DOHH2 (cell line): ENCODE results near the gene SLC10A6.
A peak's percentile ranks its signal among the peaks of the same experiment; 100 is the strongest.

ENCODE experiments used
- H3F3A ChIP-seq: fragments of 200-600 bp; sonication (generic), shearing (Covaris generic); 2 replicates; pipeline ENCODE4 v1.6.0; 2016; ENCODE audit warnings: antibody characterized with exemption, mild to moderate bottlenecking; ENCODE audit not compliant: control insufficient read depth, insufficient read depth
- H3K27ac ChIP-seq: fragments of 200-600 bp; sonication (generic); 2 replicates; pipeline ENCODE4 v1.5.1; 2014; ENCODE audit warnings: low read depth, mild to moderate bottlenecking, low read length, moderate library complexity
- H3K27me3 ChIP-seq: fragments of 200-600 bp; sonication (generic); 2 replicates; pipeline ENCODE4 v1.6.1; 2014; ENCODE audit warnings: mild to moderate bottlenecking, low read length, mixed read lengths; ENCODE audit not compliant: control insufficient read depth
- H3K36me3 ChIP-seq: fragments of 200-600 bp; sonication (generic); 2 replicates; pipeline ENCODE4 v1.6.1; 2014; ENCODE audit warnings: mild to moderate bottlenecking, low read length, moderate library complexity, mixed read lengths; ENCODE audit not compliant: control insufficient read depth
- H3K4me1 ChIP-seq: fragments of 200-600 bp; sonication (generic); 2 replicates; pipeline ENCODE4 v1.6.1; 2014; ENCODE audit warnings: mild to moderate bottlenecking, low read length, mixed read lengths; ENCODE audit not compliant: control insufficient read depth
- H3K4me2 ChIP-seq: fragments of 200-600 bp; sonication (generic); 2 replicates; pipeline ENCODE4 v1.6.0; 2014; ENCODE audit warnings: mild to moderate bottlenecking, low read length, moderate library complexity
- H3K4me3 ChIP-seq: fragments of 200-600 bp; sonication (generic); 2 replicates; pipeline ENCODE4 v1.5.1; 2014; ENCODE audit warnings: mild to moderate bottlenecking, low read length, mixed read lengths
- H3K79me2 ChIP-seq: fragments of 200-600 bp; sonication (generic); 2 replicates; pipeline ENCODE4 v1.6.1; 2014; ENCODE audit warnings: mild to moderate bottlenecking, low read length, mixed read lengths; ENCODE audit not compliant: control insufficient read depth
- H3K9me2 ChIP-seq: fragments of 200-600 bp; sonication (generic); replicated peaks from 2 replicates; pipeline ENCODE4 v1.6.1; 2014; ENCODE audit warnings: mild to moderate bottlenecking, low read length, mixed read lengths; ENCODE audit not compliant: control insufficient read depth
- H3K9me3 ChIP-seq: fragments of 200-600 bp; sonication (generic); 2 replicates; pipeline ENCODE4 v1.6.1; 2014; ENCODE audit warnings: antibody characterized with exemption, low read length, mixed read lengths; ENCODE audit not compliant: control insufficient read depth, insufficient read depth
- H4K20me1 ChIP-seq: fragments of 200-600 bp; sonication (generic); 2 replicates; pipeline ENCODE4 v1.6.0; 2014; ENCODE audit warnings: low read depth, mild to moderate bottlenecking, antibody characterized with exemption, low read length, moderate library complexity; ENCODE audit not compliant: control insufficient read depth, insufficient read depth
- CTCF ChIP-seq: fragments of 200-600 bp; sonication (generic); IDR thresholded peaks from one replicate; pipeline ENCODE4 v1.5.1; 2014; ENCODE audit warnings: antibody characterized with exemption, mild to moderate bottlenecking, low read depth, low read length; ENCODE audit not compliant: poor library complexity, severe bottlenecking
- EZH2phosphoT487 ChIP-seq: fragments of 200-600 bp; sonication (generic); IDR thresholded peaks from 2 replicates; pipeline ENCODE4 v1.6.1; 2017; ENCODE audit warnings: borderline replicate concordance, mild to moderate bottlenecking, antibody characterized with exemption, low read length, moderate library complexity, mixed read lengths

The SLC10A6 gene

GRCh38 chr4:86810847-86811246 lies 38.3 kb downstream of the SLC10A6 start:
- peaks cover 2% of the 10 kb centered on the region; the same call in 1 of the 2 replicates for H3K9me3 ChIP-seq
- H3K79me2 ChIP-seq, result no peaks in the 10 kb centered on the region
- no peaks in the 10 kb centered on the region for H3K27me3 ChIP-seq
- TF ChIP-seq CTCF (no peak), EZH2phosphoT487 (no peak)
- no peak overlapping the region for H3K27ac ChIP-seq
- no peak overlapping the region for H3K4me2 ChIP-seq
- H4K20me1 ChIP-seq, result no peaks in the 10 kb centered on the region
- H3K36me3 ChIP-seq, result no peaks in the 10 kb centered on the region
- H3K4me1 ChIP-seq, result no peaks in the 10 kb centered on the region
- no peaks in the 10 kb centered on the region for H3K9me2 ChIP-seq
- no peaks in the 10 kb centered on the region for H3F3A ChIP-seq
- no peak overlapping the region for H3K4me3 ChIP-seq

GRCh38 chr4:86809809-86810208 lies 39.4 kb downstream of the SLC10A6 start:
- TF ChIP-seq CTCF (no peak), EZH2phosphoT487 (no peak)

GRCh38 chr4:86791126-86791525 lies 58.1 kb downstream of the SLC10A6 start:
- H3K9me2 ChIP-seq, result no peaks in the 10 kb centered on the region
- H3K9me3 ChIP-seq, result no peaks in the 10 kb centered on the region
- H3K4me3 ChIP-seq, result no peak overlapping the region
- peaks cover 3% of the 10 kb centered on the region; the same call in 1 of the 2 replicates for H3K27me3 ChIP-seq
- no peak overlapping the region for H3K4me2 ChIP-seq
- H3K36me3 ChIP-seq, result no peaks in the 10 kb centered on the region
- no peaks in the 10 kb centered on the region for H3K4me1 ChIP-seq
- TF ChIP-seq EZH2phosphoT487, result no peak
- peak; percentile 10 for TF ChIP-seq CTCF
- H4K20me1 ChIP-seq, result no peaks in the 10 kb centered on the region
- no peaks in the 10 kb centered on the region for H3K79me2 ChIP-seq
- no peak overlapping the region for H3K27ac ChIP-seq
- no peaks in the 10 kb centered on the region for H3F3A ChIP-seq

More at GRCh38 chr4:86809809-86810208, 39.4 kb downstream of the SLC10A6 start:
- Histone ChIP-seq H3K4me3 (no peak overlapping the region), H3K27me3 (no peaks in the 10 kb centered on the region), H3K9me3 (no peaks in the 10 kb centered on the region), H3K9me2 (no peaks in the 10 kb centered on the region), H4K20me1 (no peaks in the 10 kb centered on the region), H3K79me2 (no peaks in the 10 kb centered on the region), H3K4me1 (no peaks in the 10 kb centered on the region), H3K4me2 (no peak overlapping the region), H3K27ac (no peak overlapping the region), H3F3A (no peaks in the 10 kb centered on the region), H3K36me3 (no peaks in the 10 kb centered on the region)
